Vagina (tissue), 2 donors: Measurements from ENCODE around the gene MACIR.
"Not testable (repeated sequence)": the region's sequence is repeated elsewhere in the genome, so short reads cannot be mapped to it uniquely, and the experiment has no call there.

ENCODE experiments used
- CTCF ChIP-seq, 3 experiments: fragments of 450-650 bp in 2 of 3; fragments of 200-600 bp in 1 of 3; sonication (generic) in 1 of 3; IDR thresholded peaks; one replicate each; pipeline ENCODE4 v1.5.1; 2017 to 2019; ENCODE audit warnings: antibody characterized with exemption in 3 of 3, mild to moderate bottlenecking in 2 of 3, moderate library complexity in 2 of 3
- POLR2A ChIP-seq, 2 donors: fragments of 450-650 bp; IDR thresholded peaks; one replicate each; pipeline ENCODE4 v1.6.1; 2017; ENCODE audit warnings: antibody characterized with exemption in 2 of 2, mild to moderate bottlenecking in 2 of 2, moderate library complexity in 2 of 2

DNA sequence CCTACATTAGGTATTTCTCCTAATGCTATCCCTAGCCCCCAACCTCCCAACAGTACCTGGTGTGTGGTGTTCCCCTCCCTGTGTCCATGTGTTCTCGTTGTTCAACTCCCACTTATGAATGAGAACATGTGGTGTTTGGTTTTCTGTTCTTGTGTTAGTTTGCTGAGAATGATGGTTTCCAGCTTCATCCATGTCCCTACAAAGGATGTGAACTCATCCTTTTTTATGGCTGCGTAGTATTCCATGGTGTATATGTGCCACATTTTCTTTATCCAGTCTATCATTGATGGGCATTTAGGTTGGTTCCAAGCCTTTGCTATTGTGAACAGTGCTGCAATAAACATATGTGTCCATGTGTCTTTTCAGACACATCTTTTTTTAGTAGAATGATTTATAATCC, 39.5 kb upstream of the MACIR start:
- TF ChIP-seq POLR2A, CTCF (IDR thresholded peaks at IDR 0.05): not testable (repeated sequence)
